Measurements from ENCODE around the gene SCNM1. TPM values are rescaled to one million over a fixed set of nuclear protein-coding genes. Genes with fewer than 3 reads are reported as not detected.
A peak's percentile ranks its signal among the peaks of the same experiment; 100 is the strongest.

SCNM1 gene
- total RNA-seq, 1 donor from 2014 or later: 40.7 TPM

DNA sequence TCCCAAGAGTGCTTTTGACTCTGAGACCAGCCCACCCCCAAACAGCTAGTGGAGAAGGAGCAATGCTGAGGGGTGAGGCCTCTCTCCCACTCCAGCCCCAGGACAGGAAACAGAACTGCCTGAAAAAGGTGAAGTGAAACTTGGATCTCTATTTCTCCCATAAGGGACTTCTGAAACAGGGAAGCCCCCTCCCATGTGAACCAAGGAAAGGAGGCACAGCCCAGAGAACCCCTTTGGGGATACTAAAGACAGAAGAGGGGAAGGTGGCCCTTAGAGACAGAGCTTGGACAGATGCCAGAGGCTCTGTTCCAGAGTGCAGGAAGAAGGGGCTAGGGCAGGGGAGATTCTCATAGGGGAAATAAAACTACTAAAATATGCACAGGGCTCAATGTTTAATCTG, 6.6 kb upstream of the SCNM1 start:
- H3K4me3 Mint-ChIP-seq (ENCODE audit: unreplicated experiment): no peak overlapping the region
- H3K9me3 Mint-ChIP-seq (ENCODE audit: low read depth): no peaks in the 10 kb centered on the region
- H3K27me3 Mint-ChIP-seq (ENCODE audit: low read depth): no peaks in the 10 kb centered on the region
- peak; percentile 12 for DNase-seq (ENCODE audit: low spot score)
- TF ChIP-seq, protein P1, sequence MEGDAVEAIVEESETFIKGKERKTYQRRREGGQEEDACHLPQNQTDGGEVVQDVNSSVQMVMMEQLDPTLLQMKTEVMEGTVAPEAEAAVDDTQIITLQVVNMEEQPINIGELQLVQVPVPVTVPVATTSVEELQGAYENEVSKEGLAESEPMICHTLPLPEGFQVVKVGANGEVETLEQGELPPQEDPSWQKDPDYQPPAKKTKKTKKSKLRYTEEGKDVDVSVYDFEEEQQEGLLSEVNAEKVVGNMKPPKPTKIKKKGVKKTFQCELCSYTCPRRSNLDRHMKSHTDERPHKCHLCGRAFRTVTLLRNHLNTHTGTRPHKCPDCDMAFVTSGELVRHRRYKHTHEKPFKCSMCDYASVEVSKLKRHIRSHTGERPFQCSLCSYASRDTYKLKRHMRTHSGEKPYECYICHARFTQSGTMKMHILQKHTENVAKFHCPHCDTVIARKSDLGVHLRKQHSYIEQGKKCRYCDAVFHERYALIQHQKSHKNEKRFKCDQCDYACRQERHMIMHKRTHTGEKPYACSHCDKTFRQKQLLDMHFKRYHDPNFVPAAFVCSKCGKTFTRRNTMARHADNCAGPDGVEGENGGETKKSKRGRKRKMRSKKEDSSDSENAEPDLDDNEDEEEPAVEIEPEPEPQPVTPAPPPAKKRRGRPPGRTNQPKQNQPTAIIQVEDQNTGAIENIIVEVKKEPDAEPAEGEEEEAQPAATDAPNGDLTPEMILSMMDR (IDR thresholded peaks at IDR 0.05): no peak
- H3K4me1 Mint-ChIP-seq (ENCODE audit: low read depth): peaks cover 8% of the 10 kb centered on the region
- H3K27ac Mint-ChIP-seq (ENCODE audit: unreplicated experiment): no peak overlapping the region
- peaks cover 16% of the 10 kb centered on the region for H3K36me3 Mint-ChIP-seq (ENCODE audit: low read depth)

DNA sequence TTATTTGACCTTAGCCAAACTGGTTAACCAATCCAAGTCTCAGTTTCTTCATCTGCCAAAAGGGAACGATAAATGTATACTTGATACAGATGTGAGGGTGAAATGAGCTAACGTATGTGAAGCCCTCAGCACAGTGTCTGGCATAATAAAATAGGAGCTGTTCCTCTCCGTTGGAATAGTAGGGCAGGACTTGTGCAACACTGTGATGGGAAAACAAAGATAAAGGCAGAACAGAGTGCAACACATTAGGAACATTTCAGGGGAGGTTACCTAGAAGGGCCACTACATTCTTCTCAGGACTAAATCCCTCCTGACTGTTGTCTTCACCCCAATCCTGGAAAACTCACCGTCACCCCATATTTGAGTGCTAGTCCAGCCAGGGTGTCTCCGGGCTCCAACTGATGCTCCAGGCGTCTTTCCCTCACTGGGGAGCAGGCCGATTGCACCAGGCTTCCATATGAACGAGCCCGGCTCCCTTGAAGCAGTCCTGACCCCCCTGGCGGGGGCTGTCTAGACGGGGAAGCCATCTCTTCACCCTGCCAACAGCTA, 1.1 kb upstream of the SCNM1 start:
- no peaks in the 10 kb centered on the region for H3K9me3 Mint-ChIP-seq (ENCODE audit: low read depth)
- TF ChIP-seq, protein P1 (IDR thresholded peaks at IDR 0.05): no peak
- no peaks in the 10 kb centered on the region for H3K27me3 Mint-ChIP-seq (ENCODE audit: low read depth)
- DNase-seq (ENCODE audit: low spot score): no peak
- peak overlapping the region; percentile 97 for H3K4me3 Mint-ChIP-seq (ENCODE audit: unreplicated experiment)
- H3K27ac Mint-ChIP-seq (ENCODE audit: unreplicated experiment): peak overlapping the region; percentile 99
- peaks cover 19% of the 10 kb centered on the region for H3K36me3 Mint-ChIP-seq (ENCODE audit: low read depth)
- peaks cover 34% of the 10 kb centered on the region for H3K4me1 Mint-ChIP-seq (ENCODE audit: low read depth)

DNA sequence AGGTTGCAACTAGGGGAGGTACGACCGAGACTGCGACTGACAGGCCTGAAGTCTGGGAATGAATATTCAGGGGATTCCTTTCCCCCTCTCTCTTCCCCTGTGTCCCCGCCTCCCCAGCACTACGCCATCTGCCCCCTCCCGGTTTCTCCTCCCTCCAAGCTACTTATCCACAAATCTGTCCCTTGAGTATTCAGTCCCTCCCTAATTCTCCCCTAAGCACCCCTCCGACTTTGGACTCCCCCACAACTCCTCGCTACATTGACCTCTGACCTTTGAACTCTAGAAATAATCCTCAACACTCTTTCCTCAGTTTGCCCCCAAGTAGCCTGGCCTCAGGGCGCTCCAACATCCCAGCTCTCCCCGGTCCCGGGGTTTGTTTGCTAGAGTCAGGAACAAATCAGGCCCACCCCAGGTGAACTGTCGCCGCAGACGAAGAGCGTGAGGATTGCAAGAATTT, 635 bp upstream of the SCNM1 start:
- peak overlapping the region; percentile 97 for H3K4me3 Mint-ChIP-seq (ENCODE audit: unreplicated experiment)
- no peaks in the 10 kb centered on the region for H3K9me3 Mint-ChIP-seq (ENCODE audit: low read depth)

DNA sequence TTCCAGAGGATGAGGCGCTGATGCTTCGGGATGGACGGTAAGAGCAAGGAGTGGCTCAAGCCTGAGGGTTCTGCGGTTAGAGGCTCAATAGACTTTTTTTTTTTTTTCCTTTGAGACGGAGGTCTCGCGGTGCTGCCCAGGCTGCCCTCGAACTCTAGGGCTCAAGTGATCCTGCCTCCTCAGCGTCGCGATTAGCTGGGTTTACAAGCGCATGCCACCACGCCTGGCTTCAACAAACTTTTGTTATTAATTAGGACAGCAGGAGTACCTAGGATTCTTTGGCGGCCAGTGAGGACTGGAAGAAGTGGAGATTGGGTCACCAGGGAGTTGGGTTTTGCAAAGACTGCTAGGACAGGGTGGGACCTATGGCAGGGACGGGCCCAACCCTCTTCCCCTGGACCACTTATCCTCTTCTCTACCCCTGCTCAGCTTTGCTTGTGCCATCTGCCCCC, 587 bp downstream of the SCNM1 start:
- Mint-ChIP-seq H3K27ac (ENCODE audit: unreplicated experiment) (peak overlapping the region; percentile 99), H3K27me3 (ENCODE audit: low read depth) (no peaks in the 10 kb centered on the region), H3K9me3 (ENCODE audit: low read depth) (no peaks in the 10 kb centered on the region), H3K4me3 (ENCODE audit: unreplicated experiment) (peak overlapping the region; percentile 97), H3K36me3 (ENCODE audit: low read depth) (peaks cover 13% of the 10 kb centered on the region), H3K4me1 (ENCODE audit: low read depth) (peaks cover 34% of the 10 kb centered on the region)
- DNase-seq (ENCODE audit: low spot score): no peak
- TF ChIP-seq, protein P1 (IDR thresholded peaks at IDR 0.05): no peak

More for the DNA sequence above, 635 bp upstream of the SCNM1 start:
- Mint-ChIP-seq H3K27ac (ENCODE audit: unreplicated experiment) (peak overlapping the region; percentile 99), H3K4me1 (ENCODE audit: low read depth) (peaks cover 34% of the 10 kb centered on the region), H3K36me3 (ENCODE audit: low read depth) (peaks cover 18% of the 10 kb centered on the region), H3K27me3 (ENCODE audit: low read depth) (no peaks in the 10 kb centered on the region)
- no peak for DNase-seq (ENCODE audit: low spot score)
- TF ChIP-seq, protein P1 (IDR thresholded peaks at IDR 0.05): peak; percentile 18

DNA sequence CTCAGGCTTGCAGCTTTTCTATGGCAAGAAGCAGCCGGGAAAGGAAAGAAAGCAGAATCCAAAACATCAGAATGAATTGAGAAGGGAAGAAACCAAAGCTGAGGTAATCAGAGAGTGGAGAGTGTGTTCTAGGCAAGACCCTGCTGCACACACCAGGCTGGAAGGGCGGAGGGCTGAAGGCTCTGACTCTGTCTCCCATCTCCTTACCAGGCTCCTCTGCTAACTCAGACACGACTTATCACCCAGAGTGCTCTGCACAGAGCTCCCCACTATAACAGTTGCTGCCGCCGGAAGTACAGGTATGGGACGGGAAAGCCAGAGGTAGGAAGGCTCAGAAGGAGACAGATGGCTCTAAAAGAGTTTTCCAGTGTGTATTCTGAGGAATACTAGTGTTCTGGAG, 1.2 kb downstream of the SCNM1 start:
- Mint-ChIP-seq H3K4me3 (ENCODE audit: unreplicated experiment) (peak overlapping the region; percentile 97), H3K9me3 (ENCODE audit: low read depth) (no peaks in the 10 kb centered on the region), H3K27me3 (ENCODE audit: low read depth) (no peaks in the 10 kb centered on the region), H3K27ac (ENCODE audit: unreplicated experiment) (peak overlapping the region; percentile 99), H3K36me3 (ENCODE audit: low read depth) (peaks cover 10% of the 10 kb centered on the region), H3K4me1 (ENCODE audit: low read depth) (peaks cover 34% of the 10 kb centered on the region)
- DNase-seq (ENCODE audit: low spot score): no peak
- TF ChIP-seq, protein P1 (IDR thresholded peaks at IDR 0.05): no peak

Measured in chondrocyte (in vitro differentiated cells).